Measurements from ENCODE around the gene RAB22A. TPM values are rescaled to one million over a fixed set of nuclear protein-coding genes. Genes with fewer than 3 reads are reported as not detected.

Gene RAB22A
- total RNA-seq, 1 experiment from 2014 or later: 9.9 TPM

GRCh38 chr20:58271606-58272351 is 37.7 kb upstream of the RAB22A start:
- Histone ChIP-seq H4K20me1 (ENCODE audit: insufficient read depth) (no peaks in the 10 kb centered on the region), H3K4me1 (ENCODE audit: control insufficient read depth in 1 of 2, insufficient read depth in 2 of 2, low read length in 2 of 2) (peaks cover 0 to 5% of the 10 kb centered on the region in 2 experiments; a peak in 1 of 4 replicates), H3K4me2 (ENCODE audit: low read length) (no peak overlapping the region), H3K27me3 (ENCODE audit: insufficient read depth, low read length) (no peaks in the 10 kb centered on the region), H3K79me2 (ENCODE audit: insufficient read depth, low read length) (no peaks in the 10 kb centered on the region), H2AFZ (ENCODE audit: low read depth, low read length, poor library complexity, severe bottlenecking) (no peak overlapping the region), H3K27ac (ENCODE audit: low read depth, low read length) (no peak overlapping the region), H3K4me3 (replicated peaks in 1 of 2; ENCODE audit: low read depth in 1 of 2, low read length in 2 of 2) (no peak overlapping the region), H3K9me3 (ENCODE audit: control insufficient read depth in 1 of 2, insufficient read depth in 1 of 2, low read depth in 1 of 2, low read length in 2 of 2) (peaks cover 0 to 6% of the 10 kb centered on the region in 2 experiments; a peak in 1 of 4 replicates), H3K9me2 (ENCODE audit: insufficient read depth) (no peaks in the 10 kb centered on the region), H3K36me3 (ENCODE audit: control insufficient read depth in 1 of 2, insufficient read depth in 2 of 2, low read length in 2 of 2) (no peaks in the 10 kb centered on the region), H3K9ac (ENCODE audit: low read length) (no peak overlapping the region)
- intact Hi-C loops (cut with micrococcal nuclease): no loop called here
- DNase-seq (ENCODE audit: low read depth, low spot score): no peak
- BruUV-seq (replicated peaks): no TSS peak
- ChIA-PET POLR2A (no interaction called here), RAD21 (ENCODE audit: low non-redundant PET in 1 of 2, low total read pairs in 2 of 2, uncharacterized antibody in 2 of 2, unreplicated experiment in 2 of 2) (no interaction called here), CTCF (no interaction called here)
- no peak for ATAC-seq
- TF ChIP-seq MAX (IDR thresholded peaks at IDR 0.05) (no peak), ZFX (IDR thresholded peaks at IDR 0.05) (no peak), CEBPB (IDR thresholded peaks at IDR 0.05; ENCODE audit: low read depth) (no peak), SRF (IDR thresholded peaks at IDR 0.05; ENCODE audit: low read depth) (no peak), EZH2 (IDR thresholded peaks at IDR 0.05) (no peak), TCF7L2 (IDR thresholded peaks at IDR 0.05; ENCODE audit: borderline replicate concordance, extremely low read depth, insufficient read depth, insufficient read length) (no peak), YY1 (IDR thresholded peaks at IDR 0.05; ENCODE audit: extremely low read depth, insufficient replicate concordance, low read depth, low read length) (no peak), EZH2phosphoT487 (IDR thresholded peaks at IDR 0.05; ENCODE audit: borderline replicate concordance) (no peak), JUND (IDR thresholded peaks at IDR 0.05) (no peak), REST (IDR thresholded peaks at IDR 0.05; ENCODE audit: low read depth) (no peak), CTCF (IDR thresholded peaks at IDR 0.05 in 2 of 3, conservative IDR thresholded peaks at IDR 0.05 in 1 of 3; ENCODE audit: borderline replicate concordance in 1 of 3, insufficient read depth in 1 of 3, low read depth in 2 of 3, low read length in 2 of 3) (no peak), ELF1 (IDR thresholded peaks at IDR 0.05; ENCODE audit: borderline replicate concordance, low read depth) (no peak), RAD21 (IDR thresholded peaks at IDR 0.05; ENCODE audit: low read depth) (no peak), CBX3 (IDR thresholded peaks at IDR 0.05; ENCODE audit: low read depth) (no peak), POLR2AphosphoS5 (IDR thresholded peaks at IDR 0.05; ENCODE audit: low read depth, low read length) (no peak), SP1 (IDR thresholded peaks at IDR 0.05; ENCODE audit: low read depth) (no peak), POLR2A (IDR thresholded peaks at IDR 0.05; ENCODE audit: borderline replicate concordance, extremely low read depth, insufficient read depth, insufficient read length) (no peak), FOSL1 (IDR thresholded peaks at IDR 0.05; ENCODE audit: low read depth) (no peak), SIN3A (IDR thresholded peaks at IDR 0.05; ENCODE audit: low read depth) (no peak)
- TF ChIP-seq, protein P1, sequence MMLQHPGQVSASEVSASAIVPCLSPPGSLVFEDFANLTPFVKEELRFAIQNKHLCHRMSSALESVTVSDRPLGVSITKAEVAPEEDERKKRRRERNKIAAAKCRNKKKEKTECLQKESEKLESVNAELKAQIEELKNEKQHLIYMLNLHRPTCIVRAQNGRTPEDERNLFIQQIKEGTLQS (IDR thresholded peaks at IDR 0.05): no peak

All from HCT116 (cell line).